HEK293 (cell line): ENCODE measurements around the gene GNPTAB.

ENCODE experiments used
- ZNF626 ChIP-seq: fragments of 450-650 bp; sonication (Bioruptor Pico); formaldehyde crosslinking; IDR thresholded peaks from 2 replicates; pipeline ENCODE4 v1.5.1; 2018; ENCODE audit warnings: missing biosample characterization, missing genetic modification characterization, inconsistent platforms
- TF ChIP-seq, protein P1 (sequence below): fragments of 450-650 bp; formaldehyde crosslinking; IDR thresholded peaks from 2 replicates; pipeline ENCODE4 v1.5.1; 2016; ENCODE audit warnings: missing biosample characterization, missing genetic modification characterization

DNA sequence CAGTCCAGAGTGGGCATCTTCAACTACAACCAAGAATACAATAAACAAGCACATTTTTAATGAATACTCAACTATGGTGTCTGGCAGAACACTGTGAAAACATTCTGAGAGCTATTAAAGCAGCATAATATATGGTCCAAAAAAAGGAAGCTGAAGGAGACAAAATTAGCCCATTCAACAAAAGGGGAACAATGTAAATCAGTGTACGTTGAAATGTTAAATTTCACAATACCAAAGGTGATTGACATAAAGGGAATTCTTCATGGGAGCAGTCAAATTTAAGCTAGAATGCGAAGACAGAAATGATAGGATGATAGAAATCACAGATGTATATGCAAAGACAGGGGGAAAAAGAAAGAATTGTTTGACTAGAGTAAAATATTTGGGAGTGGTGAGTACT, 50.2 kb downstream of the GNPTAB start:
- TF ChIP-seq, protein P1, sequence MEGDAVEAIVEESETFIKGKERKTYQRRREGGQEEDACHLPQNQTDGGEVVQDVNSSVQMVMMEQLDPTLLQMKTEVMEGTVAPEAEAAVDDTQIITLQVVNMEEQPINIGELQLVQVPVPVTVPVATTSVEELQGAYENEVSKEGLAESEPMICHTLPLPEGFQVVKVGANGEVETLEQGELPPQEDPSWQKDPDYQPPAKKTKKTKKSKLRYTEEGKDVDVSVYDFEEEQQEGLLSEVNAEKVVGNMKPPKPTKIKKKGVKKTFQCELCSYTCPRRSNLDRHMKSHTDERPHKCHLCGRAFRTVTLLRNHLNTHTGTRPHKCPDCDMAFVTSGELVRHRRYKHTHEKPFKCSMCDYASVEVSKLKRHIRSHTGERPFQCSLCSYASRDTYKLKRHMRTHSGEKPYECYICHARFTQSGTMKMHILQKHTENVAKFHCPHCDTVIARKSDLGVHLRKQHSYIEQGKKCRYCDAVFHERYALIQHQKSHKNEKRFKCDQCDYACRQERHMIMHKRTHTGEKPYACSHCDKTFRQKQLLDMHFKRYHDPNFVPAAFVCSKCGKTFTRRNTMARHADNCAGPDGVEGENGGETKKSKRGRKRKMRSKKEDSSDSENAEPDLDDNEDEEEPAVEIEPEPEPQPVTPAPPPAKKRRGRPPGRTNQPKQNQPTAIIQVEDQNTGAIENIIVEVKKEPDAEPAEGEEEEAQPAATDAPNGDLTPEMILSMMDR (tag by site-specific recombination): no peak
- TF ChIP-seq ZNF626 (tag by site-specific recombination): no peak
